Small intestine (tissue), 7 donors: ENCODE measurements around the gene U2AF1L4. TPM values are rescaled to one million over a fixed set of nuclear protein-coding genes. Genes with fewer than 3 reads are reported as not detected.

Experiments
- DNase-seq, 2 donors: peaks; one replicate each; pipeline versions ENCODE4 v3.0.0 to v3.0.0-alpha.2; 2013
- FAIRE-seq: peaks from 2 replicates; lab custom pipeline; 2012; peaks lifted over from hg19 to GRCh38; lab: Jason Lieb, UNC
- H3K27ac ChIP-seq, 3 donors: one replicate each; pipeline ENCODE4 v1.5.1; 2013; ENCODE audit warnings: low read length in 2 of 3, mild to moderate bottlenecking in 2 of 3, control low read depth in 1 of 3, inconsistent platforms in 1 of 3, low read depth in 1 of 3, moderate library complexity in 1 of 3
- H3K27me3 ChIP-seq, 3 donors: one replicate each; pipeline ENCODE4 v1.6.1; 2013; ENCODE audit warnings: low read length in 3 of 3, inconsistent platforms in 1 of 3; ENCODE audit not compliant: control insufficient read depth in 3 of 3, insufficient read depth in 3 of 3
- H3K36me3 ChIP-seq, 3 donors: one replicate each; pipeline ENCODE4 v1.6.1; 2013; ENCODE audit warnings: low read length in 3 of 3, inconsistent platforms in 1 of 3, low read depth in 1 of 3, mild to moderate bottlenecking in 1 of 3, moderate library complexity in 1 of 3; ENCODE audit not compliant: control insufficient read depth in 3 of 3, insufficient read depth in 2 of 3
- H3K4me1 ChIP-seq, 3 donors: one replicate each; pipeline ENCODE4 v1.6.1; 2013; ENCODE audit warnings: low read length in 2 of 3, inconsistent platforms in 1 of 3, low read depth in 1 of 3, mild to moderate bottlenecking in 1 of 3, moderate library complexity in 1 of 3; ENCODE audit not compliant: control insufficient read depth in 3 of 3, insufficient read depth in 2 of 3
- H3K4me3 ChIP-seq, 3 donors: one replicate each; pipeline ENCODE4 v1.5.1; 2013; ENCODE audit warnings: low read length in 3 of 3, control low read depth in 1 of 3, inconsistent platforms in 1 of 3, low read depth in 1 of 3, mild to moderate bottlenecking in 1 of 3, moderate library complexity in 1 of 3
- H3K9me3 ChIP-seq, 2 donors: one replicate each; pipeline ENCODE4 v1.6.1; 2013; ENCODE audit warnings: low read depth in 1 of 2, low read length in 1 of 2; ENCODE audit not compliant: control insufficient read depth in 2 of 2, insufficient read depth in 1 of 2
- WGBS, 3 donors: extraction: QIAGEN DNeasy Blood & Tissue Kit; methylation state at CpG; one replicate each; pipeline ENCODE4 v1.1.7; 2013; 5-methylcytosine and 5-hydroxymethylcytosine counted together
- polyA plus RNA-seq, 4 donors: library from polyadenylated mRNA; stranded (reverse) in 3 of 4; unstranded in 1 of 4; fragments of 200-250 nt in 3 of 4; fragments of 120-200 nt in 1 of 4; gene quantifications; one replicate each; pipeline versions ENCODE4 v1.2.1 to v1.2.3, GENCODE V29; 2013
- donor health status: healthy with polysubstance abuse.
- donor health status: control.
- donor health status: control.
- donor health status: Bipolar disorder and iron deficiency.
- donor health status: healthy.

Gene U2AF1L4
- polyA plus RNA-seq, 4 donors = 14.6 to 99.7 (median 34.7) TPM

- DNase-seq (no peak), FAIRE-seq (no peak)
- H3K27ac ChIP-seq = no peak overlapping the region
- no peaks in the 10 kb centered on the region for H3K9me3 ChIP-seq
- H3K4me1 ChIP-seq = peaks cover 0 to 6% (median 0%) of the 10 kb centered on the region in 3 donors
- no peak overlapping the region for H3K4me3 ChIP-seq
- peaks cover 16 to 74% (median 18%) of the 10 kb centered on the region in 3 donors for H3K36me3 ChIP-seq
- 84 to 90% (median 88%) methylated on average over 22 of the region's 22 CpGs for WGBS, 3 donors
- no peaks in the 10 kb centered on the region for H3K27me3 ChIP-seq
Measured at GRCh38 chr19:35736913-35737886, 8.0 kb downstream of the U2AF1L4 start.

- Histone ChIP-seq H3K9me3 (no peaks in the 10 kb centered on the region), H3K4me3 (no peak overlapping the region), H3K27me3 (no peaks in the 10 kb centered on the region), H3K4me1 (peaks cover 0 to 3% (median 0%) of the 10 kb centered on the region in 3 donors), H3K27ac (no peak overlapping the region), H3K36me3 (peaks cover 26 to 93% (median 36%) of the 10 kb centered on the region in 3 donors)
- no peak for FAIRE-seq
- DNase-seq = no peak
- 85 to 89% (median 88%) methylated on average over 4 to 5 of the region's 5 CpGs for WGBS, 3 donors
Measured at GRCh38 chr19:35734889-35735288, 10.3 kb downstream of the U2AF1L4 start.

DNA sequence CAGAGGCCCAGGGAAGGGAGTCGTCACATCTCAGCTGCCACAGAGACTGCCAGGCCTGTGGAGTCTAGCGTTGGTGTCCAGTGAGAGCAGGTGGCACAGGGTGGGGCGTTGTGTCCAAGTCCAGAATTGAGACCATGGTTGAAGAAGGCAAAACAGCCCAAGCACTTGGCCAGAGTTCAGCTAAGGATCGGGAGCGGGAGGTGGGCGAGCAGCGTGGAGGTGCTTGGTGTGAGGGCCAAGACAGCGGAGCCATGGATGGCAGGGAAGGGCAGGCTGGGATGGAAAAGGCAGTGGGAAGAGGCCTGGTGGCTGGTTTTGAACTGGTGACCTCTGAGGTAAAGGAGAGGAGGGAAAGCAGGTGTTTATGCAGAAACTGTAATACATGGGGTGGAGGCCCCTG is 10.9 kb downstream of the U2AF1L4 start:
- Histone ChIP-seq H3K4me3 (no peak overlapping the region), H3K36me3 (peaks cover 27 to 97% (median 40%) of the 10 kb centered on the region in 3 donors), H3K27ac (no peak overlapping the region), H3K4me1 (no peaks in the 10 kb centered on the region), H3K9me3 (no peaks in the 10 kb centered on the region), H3K27me3 (no peaks in the 10 kb centered on the region)
- DNase-seq (no peak), FAIRE-seq (no peak)
- 91 to 95% (median 92%) methylated on average over 8 of the region's 8 CpGs for WGBS, 3 donors

DNA sequence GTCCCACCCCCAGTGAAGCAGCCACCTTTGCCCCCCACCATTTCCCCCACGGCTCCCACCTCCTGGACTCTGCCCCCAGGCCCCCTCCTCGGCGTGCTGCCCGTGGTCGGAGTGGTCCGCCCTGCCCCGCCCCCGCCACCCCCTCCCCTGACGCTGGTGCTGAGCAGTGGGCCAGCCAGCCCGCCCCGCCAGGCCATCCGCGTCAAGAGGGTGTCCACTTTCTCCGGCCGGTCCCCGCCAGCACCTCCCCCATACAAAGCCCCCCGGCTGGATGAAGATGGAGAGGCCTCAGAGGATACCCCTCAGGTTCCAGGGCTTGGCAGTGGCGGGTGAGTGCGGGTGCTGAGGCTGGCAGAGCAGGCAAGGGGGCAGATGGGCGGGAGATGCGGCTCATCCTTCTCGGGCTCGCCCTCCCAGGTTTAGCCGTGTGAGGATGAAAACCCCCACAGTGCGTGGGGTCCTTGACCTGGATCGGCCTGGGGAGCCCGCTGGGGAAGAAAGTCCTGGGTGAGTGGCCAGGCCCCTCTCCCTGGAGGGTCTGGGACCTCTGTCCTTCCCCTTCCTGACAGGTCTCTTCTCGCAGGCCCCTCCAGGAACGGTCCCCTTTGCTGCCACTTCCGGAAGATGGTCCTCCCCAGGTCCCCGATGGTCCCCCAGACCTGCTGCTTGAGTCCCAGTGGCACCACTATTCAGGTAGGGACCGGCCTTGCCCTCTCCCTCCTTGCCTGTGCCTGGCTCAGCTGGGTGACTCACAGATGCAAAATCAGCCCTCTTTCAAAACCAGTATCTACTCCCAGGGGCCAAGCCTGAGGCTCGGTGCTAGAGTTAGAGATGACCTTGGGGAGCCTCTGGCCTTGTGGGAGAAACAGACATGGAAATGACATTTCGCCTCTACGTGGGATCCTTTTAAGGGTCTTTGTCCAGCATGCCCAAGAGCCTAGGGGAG is 11.8 kb downstream of the U2AF1L4 start:
- Histone ChIP-seq H3K9me3 (no peaks in the 10 kb centered on the region), H3K4me3 (no peak overlapping the region), H3K27ac (no peak overlapping the region), H3K4me1 (no peaks in the 10 kb centered on the region), H3K36me3 (peaks cover 29 to 97% (median 44%) of the 10 kb centered on the region in 3 donors), H3K27me3 (no peaks in the 10 kb centered on the region)
- DNase-seq (no peak), FAIRE-seq (no peak)
- 88 to 91% (median 90%) methylated on average over 29 to 35 of the region's 35 CpGs for WGBS, 3 donors

GRCh38 chr19:35732540-35733179 is 12.6 kb downstream of the U2AF1L4 start:
- Histone ChIP-seq H3K4me3 (no peak overlapping the region), H3K27ac (no peak overlapping the region), H3K27me3 (no peaks in the 10 kb centered on the region), H3K9me3 (no peaks in the 10 kb centered on the region), H3K36me3 (peaks cover 28 to 97% (median 50%) of the 10 kb centered on the region in 3 donors), H3K4me1 (no peaks in the 10 kb centered on the region)
- FAIRE-seq (no peak), DNase-seq (no peak)
- WGBS, 3 donors = 89% methylated on average over 23 to 25 of the region's 25 CpGs

GRCh38 chr19:35731779-35732405 is 13.3 kb downstream of the U2AF1L4 start:
- 91 to 96% (median 93%) methylated on average over 20 to 21 of the region's 21 CpGs for WGBS, 3 donors
- H3K27me3 ChIP-seq = no peaks in the 10 kb centered on the region
- DNase-seq (no peak), FAIRE-seq (no peak)
- H3K9me3 ChIP-seq = no peaks in the 10 kb centered on the region
- H3K36me3 ChIP-seq = peaks cover 30 to 97% (median 57%) of the 10 kb centered on the region in 3 donors
- no peaks in the 10 kb centered on the region for H3K4me1 ChIP-seq
- no peak overlapping the region for H3K4me3 ChIP-seq
- no peak overlapping the region for H3K27ac ChIP-seq

DNA sequence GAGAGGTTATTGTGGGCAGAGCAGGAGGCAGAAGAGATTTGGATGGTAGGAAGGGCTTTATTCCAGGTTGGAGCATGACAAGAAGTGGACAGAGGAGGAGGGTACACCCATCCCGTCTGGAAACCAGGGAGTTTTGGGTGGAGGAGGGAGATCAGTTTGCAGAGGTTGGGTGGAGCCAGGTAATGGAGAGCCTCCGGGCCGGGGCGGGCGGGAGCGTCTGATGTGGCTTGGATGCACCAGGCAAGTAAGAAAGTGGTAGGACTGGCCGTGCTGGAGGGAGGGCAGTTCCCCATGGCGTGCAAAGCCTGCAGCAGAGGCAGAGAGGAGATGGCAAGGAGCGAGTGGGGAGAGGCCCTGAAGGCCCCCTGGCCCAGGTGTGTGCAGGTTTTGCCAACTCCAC is 13.9 kb downstream of the U2AF1L4 start:
- WGBS, 3 donors = 77 to 87% (median 84%) methylated on average over 8 to 9 of the region's 9 CpGs

More for the DNA sequence above, 13.9 kb downstream of the U2AF1L4 start:
- Histone ChIP-seq H3K4me3 (no peak overlapping the region), H3K9me3 (no peaks in the 10 kb centered on the region), H3K27me3 (no peaks in the 10 kb centered on the region), H3K36me3 (peaks cover 31 to 96% (median 57%) of the 10 kb centered on the region in 3 donors), H3K4me1 (no peaks in the 10 kb centered on the region), H3K27ac (no peak overlapping the region)
- DNase-seq (no peak), FAIRE-seq (no peak)
